ENCODE data around the gene ZNF816.
"Not testable (repeated sequence)": the region's sequence is repeated elsewhere in the genome, so short reads cannot be mapped to it uniquely, and the experiment has no call there.

ZNF816 gene

GRCh38 chr19:52959613-52960295 lies 2.9 kb downstream of the ZNF816 start:
- DNase-seq: no peak

GRCh38 chr19:52957591-52957990 lies 5.1 kb downstream of the ZNF816 start:
- no peak for DNase-seq

GRCh38 chr19:52956917-52957316 lies 5.8 kb downstream of the ZNF816 start:
- no peak for DNase-seq

GRCh38 chr19:52949422-52949821 lies 13.3 kb downstream of the ZNF816 start:
- no peak for DNase-seq

GRCh38 chr19:52948025-52948770 lies 14.5 kb downstream of the ZNF816 start:
- no peak for DNase-seq

- no peak for DNase-seq
Measured at GRCh38 chr19:52946322-52947310, 16.1 kb downstream of the ZNF816 start.

- DNase-seq: no peak
Measured at GRCh38 chr19:52945652-52946321, 16.9 kb downstream of the ZNF816 start.

- not testable (repeated sequence) for DNase-seq
Measured at GRCh38 chr19:52944703-52945493, 17.8 kb downstream of the ZNF816 start.

- no peak for DNase-seq
Measured at GRCh38 chr19:52943884-52944643, 18.6 kb downstream of the ZNF816 start.

- DNase-seq: no peak
Measured at GRCh38 chr19:52943134-52943883, 19.4 kb downstream of the ZNF816 start.

- DNase-seq: peak; percentile 91 to 95 (median 93)
Measured at GRCh38 chr19:52942386-52943133, 20.1 kb downstream of the ZNF816 start.

GRCh38 chr19:52941941-52942385 lies 20.7 kb downstream of the ZNF816 start:
- peak in 2 of 5 experiments; percentile 11 to 26 for DNase-seq

GRCh38 chr19:52941523-52941922 lies 21.2 kb downstream of the ZNF816 start:
- not testable (repeated sequence) for DNase-seq

- not testable (repeated sequence) for DNase-seq
Measured at GRCh38 chr19:52940905-52941304, 21.8 kb downstream of the ZNF816 start.

GRCh38 chr19:52938761-52939160 lies 23.9 kb downstream of the ZNF816 start:
- DNase-seq: no peak

- no peak for DNase-seq
Measured at GRCh38 chr19:52936954-52937325, 25.7 kb downstream of the ZNF816 start.

- DNase-seq: no peak
Measured at GRCh38 chr19:52936151-52936953, 26.3 kb downstream of the ZNF816 start.

- no peak for DNase-seq
Measured at GRCh38 chr19:52935434-52935833, 27.2 kb downstream of the ZNF816 start.
